T47D (cell line): ENCODE data around the gene ZNF608.

Experiments used
- DNase-seq, 2 experiments: peaks; one replicate each; pipeline versions ENCODE4 v3.0.0 to v3.0.0-alpha.2; 2011 to 2012; ENCODE audit warnings: low read depth in 1 of 2, low spot score in 1 of 2
- JUND ChIP-seq: IDR thresholded peaks from 2 replicates; pipeline ENCODE4 v1.6.1; 2012; ENCODE audit warnings: low read depth
- in situ Hi-C: cut with HindIII; loops from 2 replicates; pipeline ENCODE4 v1.10.0; 2016; ENCODE audit warnings: low sequenced_read_pairs, low pct_unique_long_range_greater_than_20kb

ZNF608 gene

GRCh38 chr5:124745928-124746915 is at the start of gene ZNF608:
Gene ZNF608, minus strand, starts transcription at chr5:124746639. Its CDS starts 1,650 bp downstream, at chr5:124744989.
- DNase-seq, result peak in 1 of 2 experiments; percentile 69
- in situ Hi-C loops, result no loop called here
- TF ChIP-seq JUND, result no peak

- in situ Hi-C loops, result no loop called here
Measured at GRCh38 chr5:124795829-124796228, 49.4 kb upstream of the ZNF608 start.

GRCh38 chr5:124790895-124791732 is 44.7 kb upstream of the ZNF608 start:
- DNase-seq, result no peak
- in situ Hi-C loops, result no loop called here
- TF ChIP-seq JUND, result no peak

More at GRCh38 chr5:124795829-124796228, 49.4 kb upstream of the ZNF608 start:
- TF ChIP-seq JUND, result no peak
- DNase-seq, result no peak

- in situ Hi-C loops, result no loop called here
- no peak for TF ChIP-seq JUND
- no peak for DNase-seq
Measured at GRCh38 chr5:124790301-124790894, 44.0 kb upstream of the ZNF608 start.

- in situ Hi-C loops, result no loop called here
- TF ChIP-seq JUND, result no peak
- no peak for DNase-seq
Measured at GRCh38 chr5:124789104-124789605, 42.7 kb upstream of the ZNF608 start.

GRCh38 chr5:124783794-124784193 is 37.4 kb upstream of the ZNF608 start:
- in situ Hi-C loops, result no loop called here
- no peak for DNase-seq
- no peak for TF ChIP-seq JUND

- DNase-seq, result no peak
- in situ Hi-C loops, result no loop called here
- no peak for TF ChIP-seq JUND
Measured at GRCh38 chr5:124783285-124783684, 36.8 kb upstream of the ZNF608 start.

- in situ Hi-C loops, result no loop called here
- no peak for DNase-seq
- TF ChIP-seq JUND, result no peak
Measured at GRCh38 chr5:124782262-124782661, 35.8 kb upstream of the ZNF608 start.

- no peak for DNase-seq
- TF ChIP-seq JUND, result no peak
- in situ Hi-C loops, result no loop called here
Measured at GRCh38 chr5:124780011-124780410, 33.6 kb upstream of the ZNF608 start.

GRCh38 chr5:124773315-124774311 is 27.2 kb upstream of the ZNF608 start:
- no peak for DNase-seq
- no peak for TF ChIP-seq JUND
- in situ Hi-C loops, result no loop called here

- no peak for TF ChIP-seq JUND
- no peak for DNase-seq
- in situ Hi-C loops, result no loop called here
Measured at GRCh38 chr5:124772457-124773200, 26.2 kb upstream of the ZNF608 start.
